Testis (tissue), 2 donors: ENCODE measurements around the gene ATE1.

ENCODE experiments used
- POLR2A ChIP-seq: fragments of 450-650 bp; IDR thresholded peaks from one replicate; pipeline ENCODE4 v1.6.1; 2017; ENCODE audit warnings: antibody characterized with exemption, mild to moderate bottlenecking, moderate library complexity
- TF ChIP-seq, protein P1 (sequence below), 3 experiments: fragments of 450-650 bp in 2 of 3; fragments of 200-600 bp in 1 of 3; sonication (generic) in 1 of 3; IDR thresholded peaks; one replicate each; pipeline ENCODE4 v1.5.1; 2016 to 2019; ENCODE audit warnings: antibody characterized with exemption in 3 of 3, mild to moderate bottlenecking in 2 of 3, moderate library complexity in 1 of 3

DNA sequence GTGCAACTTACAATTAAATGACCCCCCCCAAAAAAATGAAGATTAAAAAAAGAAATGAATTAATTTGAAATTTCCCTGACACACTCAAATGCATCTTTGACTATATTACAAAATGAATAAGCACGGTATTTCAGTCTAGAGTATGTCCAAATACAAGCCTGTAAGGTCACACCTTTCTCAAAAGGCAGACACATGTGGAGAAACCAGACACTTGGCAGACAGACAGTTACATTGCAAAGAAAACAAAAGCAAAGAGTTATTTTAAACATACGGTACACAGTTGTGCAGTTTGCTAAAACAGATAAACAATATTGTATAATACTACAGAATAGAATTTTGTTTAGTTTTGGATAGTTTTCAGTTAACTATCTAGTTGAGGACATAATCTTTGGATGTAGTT is 153.0 kb downstream of the ATE1 start:
- TF ChIP-seq, protein P1, sequence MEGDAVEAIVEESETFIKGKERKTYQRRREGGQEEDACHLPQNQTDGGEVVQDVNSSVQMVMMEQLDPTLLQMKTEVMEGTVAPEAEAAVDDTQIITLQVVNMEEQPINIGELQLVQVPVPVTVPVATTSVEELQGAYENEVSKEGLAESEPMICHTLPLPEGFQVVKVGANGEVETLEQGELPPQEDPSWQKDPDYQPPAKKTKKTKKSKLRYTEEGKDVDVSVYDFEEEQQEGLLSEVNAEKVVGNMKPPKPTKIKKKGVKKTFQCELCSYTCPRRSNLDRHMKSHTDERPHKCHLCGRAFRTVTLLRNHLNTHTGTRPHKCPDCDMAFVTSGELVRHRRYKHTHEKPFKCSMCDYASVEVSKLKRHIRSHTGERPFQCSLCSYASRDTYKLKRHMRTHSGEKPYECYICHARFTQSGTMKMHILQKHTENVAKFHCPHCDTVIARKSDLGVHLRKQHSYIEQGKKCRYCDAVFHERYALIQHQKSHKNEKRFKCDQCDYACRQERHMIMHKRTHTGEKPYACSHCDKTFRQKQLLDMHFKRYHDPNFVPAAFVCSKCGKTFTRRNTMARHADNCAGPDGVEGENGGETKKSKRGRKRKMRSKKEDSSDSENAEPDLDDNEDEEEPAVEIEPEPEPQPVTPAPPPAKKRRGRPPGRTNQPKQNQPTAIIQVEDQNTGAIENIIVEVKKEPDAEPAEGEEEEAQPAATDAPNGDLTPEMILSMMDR (IDR thresholded peaks at IDR 0.05), result no peak
- no peak for TF ChIP-seq POLR2A
